Non-pigmented ciliary epithelial cell (primary cell): ENCODE data around the gene CRYGS.
"Not testable (repeated sequence)": the region's sequence is repeated elsewhere in the genome, so short reads cannot be mapped to it uniquely, and the experiment has no call there.

ENCODE experiments used
- DNase-seq: peaks from one replicate; pipeline ENCODE4 v3.0.0-alpha.2; 2010; ENCODE audit warnings: low read depth

Gene CRYGS

DNA sequence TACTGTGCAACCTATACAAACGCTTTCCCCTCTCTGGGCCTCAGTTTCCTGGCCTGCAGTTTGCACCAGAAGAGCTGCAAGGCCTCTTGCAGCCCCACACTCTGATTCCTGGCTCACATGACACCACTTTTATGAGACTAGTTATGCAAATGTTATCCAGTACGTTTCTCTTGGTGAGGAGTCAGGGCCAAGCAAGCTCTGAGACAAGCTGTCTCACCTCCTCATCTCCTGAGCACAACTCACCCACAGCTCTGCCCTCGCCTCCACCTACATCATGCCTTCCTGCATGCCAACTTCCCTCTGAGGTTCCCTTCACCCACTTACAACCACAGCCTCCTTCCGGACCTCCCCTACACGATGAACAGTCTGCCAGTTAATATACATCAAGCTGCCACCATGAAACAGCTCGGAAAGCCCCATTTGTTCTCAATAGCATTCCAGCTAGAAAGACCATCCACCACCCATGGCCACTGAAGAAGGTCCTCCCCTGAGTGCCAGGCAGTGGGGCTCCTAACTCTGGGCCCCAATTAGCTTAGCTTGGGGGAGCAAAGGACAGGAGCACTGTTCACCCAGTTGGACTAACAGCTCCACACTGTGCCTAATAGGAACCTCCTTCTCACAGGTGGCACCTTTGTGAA, 25.0 kb downstream of the CRYGS start:
- no peak for DNase-seq

DNA sequence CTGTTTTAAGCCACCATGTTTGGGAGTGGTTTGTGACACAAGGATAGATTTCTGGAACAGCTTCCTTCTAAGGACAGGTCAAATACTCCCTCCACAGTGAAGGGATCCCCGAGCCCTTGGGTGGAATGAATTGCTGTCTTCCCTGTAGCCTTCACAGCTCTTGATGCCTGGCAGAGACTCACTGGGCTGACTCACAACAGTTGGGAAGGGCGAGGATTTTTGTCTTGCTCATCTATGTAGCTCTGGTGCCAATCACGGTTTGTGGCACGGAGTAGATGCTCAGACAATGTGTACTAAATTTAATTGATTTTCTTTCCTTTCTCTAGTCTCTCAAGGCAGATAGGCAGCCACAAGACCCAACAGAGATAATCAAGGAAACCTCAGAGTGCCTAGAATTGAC, 27.0 kb downstream of the CRYGS start:
- DNase-seq = no peak

DNA sequence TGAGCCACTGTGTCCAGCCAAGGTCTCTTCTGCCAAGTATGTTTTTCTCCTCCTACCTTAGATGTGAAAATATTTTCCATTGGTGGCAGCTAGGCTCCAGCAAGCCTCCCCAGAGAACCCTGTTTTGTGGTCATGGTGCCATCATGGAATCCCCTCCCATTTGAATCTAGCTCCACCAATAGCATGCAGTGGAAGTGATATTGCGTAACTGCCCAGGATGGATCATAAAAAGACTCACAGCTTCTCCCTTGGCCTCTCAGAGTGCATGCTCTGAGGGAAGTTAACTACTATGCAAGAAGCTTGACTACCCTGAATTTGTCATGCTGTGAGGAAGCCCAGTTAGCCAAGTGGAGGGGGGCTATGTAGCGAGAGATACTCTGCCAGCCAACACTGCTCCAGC, 27.5 kb downstream of the CRYGS start:
- no peak for DNase-seq

DNA sequence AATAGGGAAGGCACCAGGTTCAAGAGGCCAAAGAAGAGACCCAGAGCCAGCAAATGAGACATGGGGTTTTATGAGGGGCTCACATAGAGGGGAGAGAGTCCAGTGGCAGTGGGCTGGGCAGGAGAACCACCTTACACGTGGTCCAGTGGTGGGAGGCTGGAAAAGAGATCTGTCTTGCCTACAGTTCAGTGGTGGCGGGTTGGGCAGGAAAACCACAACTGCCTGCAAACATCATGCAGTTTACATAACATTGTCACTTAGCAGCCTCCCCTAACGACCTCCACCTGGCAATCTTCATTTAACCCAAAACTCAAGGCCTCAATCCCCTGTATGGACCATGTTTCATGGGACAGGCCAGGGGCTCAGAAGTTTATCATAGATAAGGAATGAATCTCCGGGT, 29.1 kb downstream of the CRYGS start:
- no peak for DNase-seq

DNA sequence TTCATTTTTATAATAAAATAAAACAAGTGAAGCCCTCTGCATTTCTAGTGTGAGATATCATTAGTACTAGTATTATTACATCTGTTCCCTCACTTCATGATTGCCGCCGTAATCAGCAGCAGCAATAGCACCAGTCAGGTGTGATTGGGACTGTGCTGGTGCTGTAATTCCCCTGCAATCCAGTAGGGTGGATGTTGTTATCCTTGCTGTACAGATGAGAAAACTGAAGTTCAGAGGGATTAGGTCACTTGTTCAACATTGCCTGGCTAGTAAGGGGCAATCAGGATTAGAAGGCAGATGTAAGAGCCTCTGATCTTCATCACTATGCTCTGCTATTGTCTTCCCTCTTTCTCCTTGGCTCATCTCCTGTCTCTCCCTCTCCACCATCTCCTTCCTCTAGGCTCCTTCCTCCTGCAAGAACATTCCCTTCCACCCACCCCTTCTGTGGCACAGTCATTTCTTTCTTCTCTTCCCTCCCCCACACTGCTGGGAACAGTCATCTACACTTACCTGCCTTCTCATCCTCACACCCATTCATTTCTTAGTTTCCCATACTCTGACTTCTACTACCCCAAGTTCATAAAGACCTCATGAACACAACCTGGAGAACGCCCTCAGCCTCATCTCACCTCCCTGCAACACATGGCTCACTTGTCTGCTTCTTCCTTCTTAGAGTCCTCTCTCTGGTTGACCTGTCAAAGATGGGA, 29.7 kb downstream of the CRYGS start:
- DNase-seq = no peak

DNA sequence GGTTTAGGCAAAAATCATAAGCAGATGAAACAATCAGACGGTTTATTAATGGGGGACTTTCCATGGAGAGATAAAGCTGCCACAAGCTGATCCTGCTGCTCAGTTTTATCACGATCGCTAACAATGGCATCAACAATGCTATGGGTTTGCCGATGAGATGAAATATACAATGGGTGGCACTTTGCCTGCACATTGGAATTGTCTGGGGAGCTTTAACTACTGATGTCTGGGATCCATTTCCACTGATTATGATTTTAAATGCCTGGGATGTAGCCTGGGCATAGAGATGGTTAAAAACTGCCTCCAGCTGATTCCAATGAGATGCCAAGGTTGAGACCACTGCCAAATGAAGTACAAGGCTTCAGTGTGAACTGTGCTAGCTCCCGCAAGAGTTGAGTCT, 30.8 kb downstream of the CRYGS start:
- DNase-seq = no peak

DNA sequence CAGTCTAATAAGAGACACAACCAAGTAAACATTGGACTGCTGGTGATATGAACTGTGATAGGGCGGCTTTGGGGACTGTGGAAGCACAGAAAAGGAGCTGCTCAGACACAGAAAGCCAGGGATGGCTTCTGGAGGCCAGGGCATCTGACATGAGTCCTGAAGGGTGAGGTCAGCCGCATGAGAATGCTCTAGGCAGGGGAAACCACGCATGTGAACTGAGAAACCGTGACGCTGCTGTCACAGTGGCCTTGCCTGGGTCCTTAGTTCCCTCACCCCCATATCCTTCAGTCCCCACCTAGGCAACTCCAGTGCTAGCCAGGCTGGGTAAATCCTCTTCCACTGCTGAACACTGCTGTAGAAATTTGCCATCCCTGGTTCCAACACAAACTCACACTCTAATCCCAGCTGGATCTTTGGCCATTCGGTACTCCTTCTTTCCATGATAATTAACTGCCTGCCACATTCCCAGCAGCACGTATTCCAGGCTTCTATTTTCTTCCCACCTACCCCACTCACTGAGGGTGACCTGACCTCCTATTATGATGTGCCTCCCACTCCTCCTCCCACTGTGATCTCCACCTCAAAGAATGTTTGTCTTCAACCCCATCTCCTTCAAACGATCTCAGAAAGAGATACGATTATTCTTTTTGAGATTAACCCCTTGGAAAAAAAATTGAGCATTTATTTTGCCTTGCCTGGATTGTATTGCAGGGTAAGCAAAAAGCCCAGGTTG, 31.4 kb downstream of the CRYGS start:
- DNase-seq = no peak

DNA sequence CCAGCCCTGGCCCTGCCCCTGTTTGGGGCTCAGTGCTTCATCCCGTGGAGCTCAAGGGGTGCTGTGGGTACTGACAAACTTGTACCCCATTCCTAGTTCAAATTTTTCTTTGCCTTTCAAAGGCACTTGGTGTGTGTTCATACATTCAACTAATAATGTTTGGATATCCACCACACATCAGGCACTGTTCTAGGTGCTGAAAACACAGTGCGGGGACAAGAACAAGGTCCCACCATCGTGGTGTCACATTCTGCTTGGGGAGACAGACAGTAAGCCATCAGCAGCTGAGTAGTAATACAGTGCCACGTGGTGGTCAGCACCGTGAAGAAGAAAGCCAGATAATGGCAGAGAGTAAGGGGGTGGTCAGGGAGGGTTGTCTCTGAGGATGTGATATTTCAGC, 32.5 kb downstream of the CRYGS start:
- DNase-seq = no peak

DNA sequence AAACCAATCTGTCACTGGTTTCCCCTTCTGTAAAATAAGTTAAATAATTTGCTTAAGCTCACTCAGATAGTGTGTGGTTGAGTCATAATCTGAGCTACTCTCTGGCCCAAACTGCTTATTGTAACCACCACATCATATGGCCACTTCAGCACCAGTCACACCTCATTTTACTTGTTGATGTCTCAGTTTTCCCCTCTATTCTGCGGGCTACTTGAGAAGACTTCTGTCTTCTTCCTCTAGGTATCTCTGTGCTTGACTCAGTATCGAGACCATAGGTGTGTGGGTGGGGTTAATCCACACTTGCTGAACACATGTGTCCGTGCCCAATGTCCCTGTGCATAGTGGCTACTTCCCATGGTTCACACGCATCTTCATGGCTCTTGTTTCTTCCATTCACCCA, 32.9 kb downstream of the CRYGS start:
- DNase-seq = no peak

DNA sequence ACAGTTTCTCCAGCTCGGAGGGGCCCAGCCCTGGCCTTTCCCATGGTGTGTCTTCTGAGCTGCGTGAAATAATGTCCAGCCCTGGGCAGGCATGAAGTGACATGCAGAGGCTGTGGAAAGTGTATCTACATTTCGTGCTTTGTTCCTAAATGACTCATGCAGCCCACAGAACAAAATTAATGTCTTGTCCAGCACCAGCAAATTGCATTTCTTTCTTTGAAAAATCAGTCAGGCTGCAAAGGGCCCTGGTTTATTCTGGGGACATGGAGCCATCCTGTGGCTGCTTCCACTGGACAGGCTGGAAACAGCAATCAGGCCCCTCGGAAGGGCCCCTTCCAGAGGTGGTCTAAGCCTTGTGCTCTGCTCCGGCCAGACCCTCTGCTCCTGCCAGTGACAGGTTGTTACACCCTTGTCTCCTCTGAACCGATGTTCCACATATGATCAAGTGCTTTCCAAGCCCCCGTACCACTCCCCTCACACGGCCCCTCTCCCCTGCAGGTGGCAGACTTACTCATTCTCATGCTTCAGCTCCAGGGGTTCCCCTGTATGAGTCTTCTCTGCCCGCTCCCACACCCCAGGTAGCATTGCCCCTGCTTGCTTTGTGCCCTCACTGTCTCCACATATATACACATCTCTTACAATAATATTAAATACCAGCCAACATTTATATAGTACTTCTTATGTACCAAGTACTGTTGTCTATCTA, 33.7 kb downstream of the CRYGS start:
- no peak for DNase-seq

DNA sequence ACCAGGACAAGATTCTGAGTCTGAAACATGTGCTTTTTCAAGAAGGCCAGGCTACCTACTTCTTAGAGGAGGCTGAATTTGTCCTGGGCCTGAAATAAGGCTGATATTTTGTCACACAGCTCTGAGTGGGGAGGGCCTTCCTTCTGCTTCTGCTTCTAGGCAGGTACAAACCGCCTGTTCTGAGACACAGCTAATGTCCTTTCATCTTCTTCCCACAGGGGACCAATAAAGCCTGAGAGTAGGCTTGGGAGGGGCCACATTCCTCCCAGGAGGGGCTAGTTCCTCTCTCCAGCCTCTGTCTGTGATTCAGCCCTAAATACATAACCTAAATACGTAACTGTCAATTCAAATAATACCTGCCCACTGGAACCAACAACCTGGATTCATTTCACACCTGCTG, 34.8 kb downstream of the CRYGS start:
- no peak for DNase-seq

DNA sequence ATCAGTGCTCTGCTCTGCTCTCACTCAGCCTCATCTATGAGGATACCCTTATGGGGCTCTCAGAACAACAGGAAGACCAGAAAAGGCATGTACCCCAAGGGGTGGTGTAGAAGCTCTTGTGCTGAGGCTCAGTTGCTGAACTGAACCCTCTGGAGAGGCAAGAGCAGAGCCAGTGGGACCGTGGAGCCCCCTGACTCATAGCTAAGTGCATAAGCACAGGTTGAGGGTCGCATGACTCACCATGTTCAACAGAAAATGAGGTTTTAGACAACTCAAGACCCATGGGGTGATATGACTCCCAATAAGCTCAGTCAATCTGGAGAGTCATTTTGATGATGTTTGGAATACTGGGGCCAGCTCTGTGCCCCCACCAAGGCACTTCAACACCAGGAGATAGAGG, 37.3 kb downstream of the CRYGS start:
- no peak for DNase-seq

DNA sequence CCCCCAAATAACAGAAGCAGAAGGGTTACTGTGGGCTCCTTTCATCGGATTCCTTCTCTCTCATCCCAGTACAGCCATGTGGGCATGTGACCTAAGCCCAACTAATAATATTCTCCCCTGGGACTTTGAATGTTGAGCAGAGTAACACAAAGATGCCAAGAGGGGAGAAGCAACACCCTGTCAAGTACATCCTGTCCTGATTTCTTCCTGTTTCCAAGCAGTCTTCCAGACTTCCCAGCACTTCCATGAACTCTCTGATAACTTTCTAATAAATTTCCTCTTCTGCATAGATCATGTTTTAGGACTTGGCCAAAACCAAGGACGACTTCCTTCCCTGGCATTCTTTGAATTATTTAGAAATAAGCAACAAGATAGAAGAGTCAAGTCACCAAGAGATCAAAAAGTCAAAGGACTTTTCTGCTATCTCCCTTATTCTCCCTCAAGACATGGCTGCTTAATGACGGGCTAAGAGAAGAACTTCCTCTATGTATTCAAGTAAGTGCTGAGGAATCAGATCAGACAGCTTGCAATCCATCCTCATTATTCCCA, 37.9 kb downstream of the CRYGS start:
- DNase-seq = no peak

DNA sequence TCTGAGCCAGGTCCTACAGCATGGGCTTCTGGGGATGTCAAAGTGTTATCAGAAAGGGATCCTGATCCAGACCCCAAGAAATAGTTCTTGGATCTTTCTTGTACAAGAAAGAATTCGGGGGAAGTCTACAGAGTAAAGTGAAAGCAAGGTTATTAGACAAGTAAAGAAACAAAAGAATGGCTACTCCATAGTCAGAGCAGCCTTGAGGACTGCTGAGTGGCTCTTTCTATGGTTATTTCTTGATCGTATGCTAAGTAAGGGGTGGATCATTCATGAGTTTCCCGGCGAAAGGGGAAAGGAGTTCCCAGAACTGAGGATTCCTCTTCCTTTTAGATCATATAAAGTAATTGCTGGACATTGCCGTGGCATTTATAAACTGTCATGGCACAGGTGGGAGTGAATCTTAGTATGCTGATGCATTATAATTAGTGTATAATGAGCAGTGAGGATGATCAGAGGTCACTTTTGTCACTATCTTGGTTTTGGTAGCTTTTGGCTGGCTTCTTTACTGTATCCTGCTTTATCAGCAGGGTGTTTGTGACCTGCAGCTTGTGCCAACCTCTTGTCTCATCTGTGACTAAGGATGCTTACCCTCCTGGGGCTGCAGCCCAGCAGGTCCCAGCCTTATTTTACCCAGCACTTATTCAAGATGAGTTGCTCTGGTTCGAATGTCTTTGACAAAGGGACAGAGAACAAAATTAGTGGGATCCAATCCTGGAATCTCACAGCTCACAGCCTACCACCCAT, 41.0 kb downstream of the CRYGS start:
- no peak for DNase-seq

DNA sequence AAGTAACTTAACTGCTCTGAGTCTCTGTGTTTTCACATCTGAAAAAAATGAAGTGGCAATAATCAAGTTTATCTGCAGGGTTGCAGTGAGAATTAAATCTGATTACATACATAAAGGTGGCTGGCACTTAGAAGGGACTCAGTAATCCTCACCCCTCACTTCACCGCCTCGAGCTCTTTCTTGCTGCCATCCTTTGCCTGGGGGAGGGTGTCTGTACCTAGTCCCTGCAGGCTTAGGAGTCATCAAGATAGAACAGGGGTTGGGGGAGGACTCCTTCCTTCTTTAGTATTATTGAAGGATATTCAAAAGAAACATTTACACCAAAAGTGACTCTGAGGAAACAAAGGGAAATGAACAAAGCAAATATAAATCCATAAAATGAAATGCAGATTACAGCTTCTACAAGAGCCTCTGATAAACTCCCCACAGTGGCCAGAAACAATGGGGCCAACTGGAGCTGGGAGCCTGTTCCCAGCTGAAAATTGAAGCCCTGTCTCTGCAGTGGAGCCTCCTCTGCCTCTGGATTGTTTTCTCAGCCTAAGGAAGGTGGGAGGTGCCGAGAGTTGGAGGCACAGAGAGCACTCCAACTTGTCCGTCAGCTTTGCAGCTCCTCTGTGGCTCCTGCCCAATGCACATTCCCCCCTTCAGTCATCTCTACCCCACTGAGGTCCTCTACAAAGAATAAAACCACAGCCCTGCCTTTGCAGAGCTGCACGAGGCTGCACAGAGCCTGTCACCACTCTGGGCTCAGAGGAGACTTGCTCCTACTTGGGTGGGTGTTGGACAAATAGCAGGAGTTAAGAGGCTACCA, 41.8 kb downstream of the CRYGS start:
- no peak for DNase-seq

DNA sequence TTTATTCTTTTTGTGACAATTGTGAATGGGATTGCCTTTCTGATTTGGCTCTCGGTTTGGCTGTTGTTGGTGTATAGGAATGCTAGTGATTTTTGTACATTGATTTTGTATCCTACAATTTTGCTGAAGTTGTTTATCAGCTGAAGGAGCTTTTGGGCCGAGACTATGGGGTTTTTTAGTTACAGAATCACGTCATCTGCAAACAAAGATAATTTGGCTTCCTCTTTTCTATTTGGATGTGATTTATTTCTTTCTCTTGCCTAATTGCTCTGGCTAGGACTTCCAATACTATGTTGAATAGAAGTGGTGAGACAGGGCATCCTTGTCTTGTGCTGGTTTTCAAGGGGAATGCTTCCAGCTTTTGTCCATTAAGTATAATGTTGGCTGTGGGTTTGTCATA, 44.2 kb downstream of the CRYGS start:
- DNase-seq = not testable (repeated sequence)

DNA sequence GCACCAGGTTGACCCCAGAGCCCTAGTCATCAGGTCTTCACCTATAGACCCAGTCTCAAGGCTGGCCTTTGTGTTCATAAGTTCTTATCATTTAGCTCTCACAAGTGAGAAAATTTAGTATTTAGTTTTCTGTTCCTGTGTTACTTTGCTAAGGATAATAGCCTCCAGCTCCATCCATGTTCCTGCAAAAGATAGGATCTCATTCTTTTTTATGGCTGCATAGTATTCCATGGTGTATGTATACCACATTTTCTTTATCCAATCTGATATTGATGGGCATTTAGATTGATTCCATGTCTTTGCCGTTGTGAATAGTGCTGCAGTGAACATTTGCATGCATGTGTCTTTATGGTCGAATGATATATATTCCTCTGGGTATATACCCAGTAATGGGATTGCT, 46.2 kb downstream of the CRYGS start:
- DNase-seq = not testable (repeated sequence)

DNA sequence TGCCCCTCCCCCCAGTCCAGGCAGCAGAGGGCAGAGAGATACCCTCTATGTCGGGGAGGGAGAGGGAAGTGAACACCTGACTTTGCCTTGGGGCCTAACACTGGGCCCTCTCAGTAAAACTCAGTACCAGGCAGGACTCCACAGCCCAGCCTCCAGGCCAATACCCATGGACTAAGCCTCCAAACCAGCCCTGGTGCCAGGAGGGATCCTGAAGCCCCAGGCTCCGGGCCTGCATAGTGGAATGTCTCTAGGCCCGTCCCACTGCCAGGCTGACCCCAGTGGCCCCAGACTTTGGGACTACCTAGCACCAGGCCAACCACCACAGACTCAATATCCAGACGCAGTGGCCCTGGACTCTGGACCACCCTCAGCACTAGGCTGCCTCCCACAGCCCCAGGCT, 46.6 kb downstream of the CRYGS start:
- DNase-seq = no peak

DNA sequence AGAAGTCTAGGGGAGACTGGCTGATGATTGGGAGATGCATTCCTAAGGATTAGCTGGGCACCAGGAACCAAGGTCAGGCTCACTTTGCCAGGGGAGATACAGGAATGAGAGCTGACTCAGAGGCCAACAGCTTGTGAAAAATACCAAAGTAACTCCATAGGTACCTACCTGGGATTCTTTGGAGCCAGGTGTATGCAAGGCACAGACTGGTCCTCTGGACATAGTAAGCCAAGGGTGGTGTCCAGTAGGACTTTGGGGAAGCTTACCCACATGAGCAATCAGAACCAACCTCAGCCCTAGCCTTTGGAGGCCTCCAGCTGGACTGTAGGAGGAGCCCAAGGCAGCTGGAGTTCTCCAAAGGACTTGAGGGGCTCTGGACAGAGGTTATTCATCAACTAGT, 47.5 kb downstream of the CRYGS start:
- DNase-seq = no peak

DNA sequence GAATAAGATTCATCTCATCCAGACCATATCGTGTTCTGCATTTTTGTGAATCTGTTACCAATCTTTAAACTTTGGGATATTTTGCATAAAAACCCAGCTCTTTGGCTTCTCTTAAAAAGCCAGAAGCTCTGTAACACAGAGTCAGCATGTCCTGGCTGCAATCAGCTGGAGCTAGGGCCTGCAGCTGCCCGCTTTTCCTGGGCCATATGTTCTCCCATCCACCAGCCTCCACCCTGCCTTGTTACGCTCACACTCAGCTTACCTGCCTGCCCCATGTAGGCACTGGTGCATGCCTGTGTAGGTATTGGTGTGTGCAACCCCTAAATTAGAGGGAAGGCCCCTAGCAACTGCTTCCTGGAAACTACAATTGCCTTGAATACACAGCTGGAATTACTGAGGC, 48.2 kb downstream of the CRYGS start:
- DNase-seq = no peak
